ENCODE results near the gene LRCH3.

Gene LRCH3

GRCh38 chr3:197855571-197855970 lies 64.5 kb downstream of the LRCH3 start:
- TF ChIP-seq POLR2AphosphoS5 (IDR thresholded peaks at IDR 0.05; ENCODE audit: low read depth): no peak
- TF ChIP-seq REST (IDR thresholded peaks at IDR 0.05; ENCODE audit: insufficient replicate concordance, low read depth): no peak
- no peak for TF ChIP-seq SPI1 (IDR thresholded peaks at IDR 0.05; ENCODE audit: borderline replicate concordance, low read depth)
- no peak for TF ChIP-seq GABPA (IDR thresholded peaks at IDR 0.05; ENCODE audit: low read depth)
- no peak for TF ChIP-seq CTCF (IDR thresholded peaks at IDR 0.05; ENCODE audit: insufficient read depth, low read length)
- Histone ChIP-seq H3K27ac (replicated peaks) (no peak overlapping the region), H3K27me3 (ENCODE audit: insufficient read depth, poor library complexity, severe bottlenecking) (no peaks in the 10 kb centered on the region), H3K4me3 (replicated peaks; ENCODE audit: insufficient read depth, low read length) (no peak overlapping the region)
- no peak for DNase-seq (ENCODE audit: low read depth in 1 of 2, low spot score in 1 of 2)

GRCh38 chr3:197856199-197856816 lies 65.3 kb downstream of the LRCH3 start:
- no peak overlapping the region for H3K4me3 ChIP-seq (replicated peaks; ENCODE audit: insufficient read depth, low read length)
- no peaks in the 10 kb centered on the region for H3K27me3 ChIP-seq (ENCODE audit: insufficient read depth, poor library complexity, severe bottlenecking)
- H3K27ac ChIP-seq (replicated peaks): no peak overlapping the region
- no peak for DNase-seq (ENCODE audit: low read depth in 1 of 2, low spot score in 1 of 2)
- TF ChIP-seq CTCF (IDR thresholded peaks at IDR 0.05; ENCODE audit: insufficient read depth, low read length): no peak
- no peak for TF ChIP-seq GABPA (IDR thresholded peaks at IDR 0.05; ENCODE audit: low read depth)
- no peak for TF ChIP-seq POLR2AphosphoS5 (IDR thresholded peaks at IDR 0.05; ENCODE audit: low read depth)
- no peak for TF ChIP-seq SPI1 (IDR thresholded peaks at IDR 0.05; ENCODE audit: borderline replicate concordance, low read depth)
- TF ChIP-seq REST (IDR thresholded peaks at IDR 0.05; ENCODE audit: insufficient replicate concordance, low read depth): no peak

- TF ChIP-seq GABPA (IDR thresholded peaks at IDR 0.05; ENCODE audit: low read depth) (no peak), CTCF (IDR thresholded peaks at IDR 0.05; ENCODE audit: insufficient read depth, low read length) (no peak), POLR2AphosphoS5 (IDR thresholded peaks at IDR 0.05; ENCODE audit: low read depth) (no peak), SPI1 (IDR thresholded peaks at IDR 0.05; ENCODE audit: borderline replicate concordance, low read depth) (no peak), REST (IDR thresholded peaks at IDR 0.05; ENCODE audit: insufficient replicate concordance, low read depth) (no peak)
- no peak for DNase-seq (ENCODE audit: low read depth in 1 of 2, low spot score in 1 of 2)
- no peaks in the 10 kb centered on the region for H3K27me3 ChIP-seq (ENCODE audit: insufficient read depth, poor library complexity, severe bottlenecking)
- no peak overlapping the region for H3K4me3 ChIP-seq (replicated peaks; ENCODE audit: insufficient read depth, low read length)
- H3K27ac ChIP-seq (replicated peaks): no peak overlapping the region
Measured at GRCh38 chr3:197858133-197858532, 67.1 kb downstream of the LRCH3 start.

Measured in HL-60 (cell line).